ENCODE results near the gene GATA2.

GATA2 gene

DNA sequence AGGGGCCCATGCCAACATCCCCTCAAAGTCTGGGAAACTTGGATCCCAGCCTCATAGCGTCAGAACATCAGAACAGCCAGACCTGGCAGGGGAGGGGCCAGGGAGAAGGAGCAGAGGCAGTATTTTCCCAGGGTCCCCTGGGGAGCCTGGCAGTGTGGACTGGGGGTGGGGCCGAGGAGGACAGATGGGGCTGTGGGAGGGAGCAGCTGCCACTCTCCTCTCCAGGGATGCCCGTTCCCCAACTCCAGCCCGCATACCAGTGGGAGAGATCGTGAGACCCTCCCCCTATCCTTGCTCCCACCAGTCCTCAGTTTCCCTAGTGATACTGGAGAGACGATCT lies 19.9 kb downstream of the GATA2 start:
- DNase-seq (ENCODE audit: low spot score): no peak

DNA sequence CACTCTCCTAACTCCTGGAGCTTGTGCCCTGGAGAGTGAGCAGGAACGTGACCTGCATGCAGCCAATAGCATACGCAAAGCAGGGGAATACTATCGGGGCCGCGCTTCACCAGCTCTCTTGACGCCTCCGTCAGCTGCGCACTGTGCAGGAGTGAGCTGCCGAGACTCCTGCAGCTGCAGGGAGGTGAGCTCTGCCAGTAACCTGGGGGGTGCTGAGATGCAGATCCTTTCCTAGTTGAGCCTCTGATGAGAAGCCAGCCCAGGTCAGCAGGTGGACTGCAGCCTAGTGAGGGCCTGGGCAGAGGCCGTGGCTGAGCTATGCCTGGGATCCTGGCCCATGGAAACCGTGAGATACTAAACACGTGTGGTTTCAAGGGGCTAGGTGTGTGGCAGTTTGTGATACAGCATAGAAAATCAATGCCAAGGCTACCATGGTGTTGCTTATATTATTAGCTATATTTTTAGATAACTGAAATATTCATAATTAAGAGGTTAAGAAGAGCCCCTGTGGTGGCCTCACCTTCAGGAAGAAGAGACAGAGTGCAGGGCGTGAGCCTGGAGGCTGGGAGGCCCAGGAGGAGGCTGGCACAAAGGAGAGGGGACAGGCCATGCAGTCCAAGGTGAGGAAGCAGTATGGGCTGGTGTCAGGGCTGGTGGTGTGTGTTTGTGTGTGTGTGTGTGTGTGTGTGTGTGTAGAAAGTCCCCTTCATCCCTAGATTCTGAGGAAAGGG lies 20.4 kb downstream of the GATA2 start:
- no peak for DNase-seq (ENCODE audit: low spot score)

DNA sequence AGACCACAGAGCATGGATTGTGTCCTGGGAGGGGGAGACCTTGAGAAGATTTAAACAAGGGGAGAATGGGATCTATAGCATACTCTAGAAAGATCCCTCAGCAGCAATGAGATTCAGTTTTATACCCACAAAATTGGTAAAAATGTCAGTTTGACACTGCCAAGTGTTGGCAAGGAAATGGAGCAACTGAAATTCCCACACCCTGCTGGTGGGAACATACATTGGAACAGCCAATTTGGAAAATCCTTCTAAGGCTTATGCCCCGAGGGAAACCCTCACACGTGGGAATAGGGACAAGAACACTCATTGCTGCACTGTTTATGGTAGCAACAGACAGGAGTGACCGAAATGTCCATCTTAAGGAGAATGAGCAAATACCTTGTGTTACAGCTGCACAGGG lies 21.3 kb downstream of the GATA2 start:
- DNase-seq (ENCODE audit: low spot score): no peak

DNA sequence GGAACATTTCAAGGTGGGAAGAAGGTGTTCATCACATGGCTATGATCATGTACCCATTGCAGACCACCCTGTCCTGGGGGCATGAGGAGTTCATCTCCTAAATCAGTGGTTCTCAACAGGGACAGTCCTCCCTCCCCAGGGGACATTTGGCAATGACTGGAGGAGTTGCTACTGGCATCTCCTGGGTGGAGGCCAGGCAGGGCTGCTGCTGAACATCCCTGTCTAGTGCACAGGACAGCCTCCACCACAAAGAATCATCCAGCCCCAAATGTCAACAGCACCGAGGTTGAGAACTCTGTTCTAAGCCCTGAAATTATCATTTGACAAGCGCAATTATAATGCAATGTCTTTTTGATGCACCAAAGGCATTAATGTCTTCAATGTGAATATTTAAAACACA lies 21.9 kb downstream of the GATA2 start:
- DNase-seq (ENCODE audit: low spot score): no peak

DNA sequence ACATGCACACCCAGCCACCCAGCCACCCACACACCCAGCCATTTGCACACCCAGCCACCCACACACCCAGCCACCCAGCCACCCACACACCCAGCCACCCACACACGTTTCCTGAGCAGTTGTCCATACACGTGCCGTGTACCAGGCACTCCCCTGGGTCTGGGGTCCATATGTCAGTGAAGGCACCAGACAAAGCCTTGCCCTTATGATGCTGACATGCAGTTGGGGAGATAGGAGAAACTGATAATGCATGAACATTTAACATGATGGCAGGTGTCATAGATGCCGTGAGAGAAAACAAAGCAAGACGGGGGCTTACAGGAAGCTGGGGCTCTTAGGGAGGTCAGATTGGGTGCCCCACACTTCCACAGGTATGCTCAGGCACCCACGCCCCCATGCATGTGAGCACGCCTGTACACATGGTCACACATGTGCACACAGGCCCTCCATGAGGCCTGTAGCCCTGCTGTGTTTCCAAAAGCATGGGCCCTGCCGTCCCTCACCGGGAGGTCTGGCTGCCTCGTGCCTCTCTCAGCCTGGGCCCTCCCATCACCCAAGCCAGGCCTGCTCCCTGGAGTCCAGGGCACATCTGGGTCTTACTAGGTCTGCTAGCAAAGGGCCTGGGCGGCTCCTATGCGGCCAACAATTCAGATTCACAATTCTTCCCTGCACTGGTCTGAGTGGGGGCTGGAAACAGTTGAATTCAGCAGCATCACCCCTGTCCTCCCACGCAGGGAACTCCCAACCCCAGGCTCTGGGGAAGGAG lies 22.7 kb downstream of the GATA2 start:
- DNase-seq (ENCODE audit: low spot score): no peak

DNA sequence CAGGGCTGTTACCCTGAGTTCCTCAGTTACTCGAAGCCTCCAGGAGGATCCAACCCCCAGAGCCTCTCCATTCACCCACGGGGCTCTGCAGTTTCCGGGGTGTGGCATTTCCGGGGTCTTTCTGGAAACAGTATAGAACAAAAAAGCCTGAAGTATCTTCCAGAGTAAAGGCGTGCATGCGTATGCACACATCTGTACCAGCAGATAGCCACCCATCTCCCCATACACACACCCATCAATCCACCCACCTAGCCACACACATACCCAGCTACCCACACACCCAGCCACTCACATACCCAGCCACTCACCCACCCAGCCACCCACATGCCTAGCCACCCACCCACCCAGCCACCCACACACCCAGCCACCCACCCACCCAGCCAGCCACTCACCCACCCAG lies 23.4 kb downstream of the GATA2 start:
- no peak for DNase-seq (ENCODE audit: low spot score)

DNA sequence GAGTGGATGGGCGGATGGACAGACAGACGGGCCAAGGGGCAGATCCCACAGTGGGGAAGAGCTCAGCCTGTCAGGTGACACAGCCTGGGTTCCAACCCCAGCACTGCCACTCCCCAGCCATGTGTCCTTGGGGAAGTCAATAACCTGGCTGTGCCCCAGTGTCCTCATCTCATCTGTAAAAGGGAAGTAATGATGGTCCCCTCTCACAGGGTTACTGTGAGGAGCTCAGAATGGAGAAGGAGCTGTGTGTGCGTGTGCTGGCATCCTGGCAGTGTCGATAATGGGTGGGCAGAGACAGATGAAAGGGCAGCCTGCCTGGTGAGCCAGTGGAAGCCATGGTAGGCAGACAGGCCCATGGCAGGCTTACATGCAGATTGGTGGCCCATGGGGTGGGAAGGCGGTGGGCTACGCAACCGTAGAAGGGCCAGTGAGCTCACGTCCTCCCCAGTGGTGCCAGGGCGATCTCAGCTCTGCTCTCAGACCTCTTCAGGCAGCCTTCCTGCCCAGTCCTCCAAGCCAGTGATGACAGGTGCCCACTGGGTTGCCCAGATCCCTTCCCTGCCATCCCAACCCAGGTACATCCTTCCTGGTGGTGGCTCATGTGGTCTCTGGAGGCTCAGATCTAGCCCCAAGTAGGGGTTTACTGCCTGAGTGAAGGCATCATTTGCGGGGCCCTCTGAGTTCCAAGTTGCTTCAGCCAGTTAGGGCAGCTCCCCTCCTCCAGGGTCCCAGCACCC lies 24.0 kb downstream of the GATA2 start:
- no peak for DNase-seq (ENCODE audit: low spot score)

DNA sequence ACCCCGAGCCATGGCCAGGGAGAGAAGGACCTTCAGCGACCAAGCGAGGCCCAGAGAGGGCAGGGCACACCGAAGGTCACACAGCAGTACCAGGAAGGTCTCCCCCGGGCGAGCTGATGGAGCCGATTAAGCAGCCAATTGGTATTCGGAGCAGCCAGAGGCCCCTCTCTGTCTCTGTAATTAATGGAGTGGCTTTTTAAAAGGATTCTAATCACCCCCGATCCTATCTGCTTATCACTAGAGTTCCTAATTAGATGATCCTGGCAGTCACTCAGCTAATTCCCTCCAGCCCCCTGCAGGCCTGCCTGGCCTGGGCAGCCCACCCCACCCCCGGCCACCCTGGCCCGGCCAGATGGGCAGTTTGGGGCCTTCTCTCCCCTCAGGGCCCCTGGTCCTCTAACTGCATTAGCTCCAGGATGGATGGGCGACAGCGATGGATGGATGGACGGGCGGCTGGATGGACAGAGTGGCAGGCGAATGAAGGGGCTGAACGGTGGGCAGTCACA lies 24.7 kb downstream of the GATA2 start:
- DNase-seq (ENCODE audit: low spot score): no peak

DNA sequence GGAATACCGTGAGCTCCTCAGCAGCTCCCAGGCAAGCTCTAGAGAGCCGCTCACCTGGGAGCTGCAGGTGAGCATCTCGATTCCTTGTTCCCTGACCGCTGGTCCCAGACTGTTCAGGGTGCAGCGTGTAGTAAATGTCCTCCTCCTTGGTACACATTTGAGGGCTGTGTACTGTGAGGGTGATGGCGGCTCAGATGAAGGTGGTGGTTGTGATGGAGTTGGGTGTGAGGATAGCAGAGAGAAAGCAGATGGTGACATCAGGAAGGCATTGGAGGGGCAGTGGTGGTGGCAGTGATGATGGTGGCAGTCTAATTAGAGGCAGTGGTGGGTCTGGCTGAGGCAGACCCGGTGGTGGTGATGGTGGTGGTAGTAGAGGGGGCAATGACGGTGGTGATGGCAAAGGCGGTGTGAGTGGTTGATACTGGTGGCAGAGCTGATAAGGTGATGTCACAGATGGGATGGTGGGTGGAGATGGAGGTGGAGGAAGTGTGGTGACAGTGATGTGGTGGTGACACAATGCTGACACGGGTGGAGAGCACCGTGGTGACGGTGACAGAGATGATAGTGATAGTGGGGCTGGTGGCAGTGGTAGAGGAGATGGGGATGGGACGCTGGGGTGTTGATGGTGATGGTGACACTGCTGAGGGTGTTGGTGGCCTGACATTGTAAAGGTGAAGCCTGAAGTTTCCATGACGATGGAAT lies 26.0 kb downstream of the GATA2 start, which contains the start of gene DNAJB8:
TSS of gene DNAJB8 (minus strand) at position 51 of the 702 bp plus-strand sequence. CDS start 3,645 bp downstream, outside the sequence.
- DNase-seq (ENCODE audit: low spot score): no peak

DNA sequence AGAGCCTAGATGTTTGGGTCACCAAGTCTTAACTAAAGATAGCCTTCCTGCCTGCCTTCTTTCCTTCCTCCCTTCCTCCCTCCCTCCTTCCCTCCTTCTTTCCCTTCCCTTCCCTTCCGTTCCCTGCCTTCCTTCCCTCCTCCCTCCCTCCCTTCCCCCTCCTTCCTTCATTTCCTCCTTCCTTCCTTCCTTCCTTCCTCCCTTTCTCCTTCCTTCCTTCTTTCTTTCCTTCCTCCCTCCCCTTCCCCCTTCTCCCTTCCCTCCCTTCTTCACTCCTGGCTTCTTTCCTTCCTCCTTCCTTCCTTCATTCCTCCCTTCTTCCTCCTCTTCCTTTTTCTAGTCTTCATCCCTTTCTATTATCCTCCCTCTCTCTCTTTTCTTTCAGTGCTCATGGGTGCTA lies 28.3 kb downstream of the GATA2 start:
- DNase-seq (ENCODE audit: low spot score): no peak

DNA sequence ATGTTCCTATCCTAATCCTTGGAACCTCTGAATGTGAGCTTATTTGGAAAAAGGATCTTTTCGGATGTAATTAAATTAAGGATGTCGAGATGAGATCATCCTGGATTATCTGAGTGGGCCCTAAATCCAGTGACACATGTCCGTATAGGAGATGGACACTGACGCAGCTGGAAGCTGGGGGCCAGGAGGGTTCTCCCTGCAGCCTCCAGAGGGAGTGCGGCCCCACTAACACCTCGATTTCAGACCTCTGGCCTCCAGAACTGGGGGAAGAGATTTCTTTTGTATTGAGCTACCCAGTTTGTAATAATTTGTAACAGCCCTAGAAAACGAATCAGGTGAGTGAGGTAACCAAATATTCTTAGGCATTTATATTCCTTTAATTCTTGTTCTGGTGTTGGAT lies 28.8 kb downstream of the GATA2 start:
- no peak for DNase-seq (ENCODE audit: low spot score)

DNA sequence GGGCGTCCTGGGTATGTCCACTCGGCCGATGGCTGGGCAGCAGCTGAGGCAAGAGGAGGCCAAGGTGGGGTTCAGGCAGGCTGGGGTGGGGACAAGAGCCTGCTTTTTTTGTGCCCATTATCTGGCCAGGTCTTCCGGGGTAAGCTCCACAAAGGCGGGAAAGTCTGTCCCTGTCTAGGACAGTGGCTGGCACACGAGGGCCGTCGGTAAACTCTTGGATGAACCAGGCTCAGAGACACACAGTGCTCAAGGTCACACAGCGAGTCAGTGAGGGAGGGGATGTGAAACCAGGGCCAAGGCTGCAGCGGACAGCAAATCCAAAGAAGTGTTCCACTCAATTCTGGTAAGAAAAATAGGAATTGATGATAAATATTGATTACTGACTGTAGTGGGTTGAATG lies 29.2 kb downstream of the GATA2 start:
- DNase-seq (ENCODE audit: low spot score): no peak

DNA sequence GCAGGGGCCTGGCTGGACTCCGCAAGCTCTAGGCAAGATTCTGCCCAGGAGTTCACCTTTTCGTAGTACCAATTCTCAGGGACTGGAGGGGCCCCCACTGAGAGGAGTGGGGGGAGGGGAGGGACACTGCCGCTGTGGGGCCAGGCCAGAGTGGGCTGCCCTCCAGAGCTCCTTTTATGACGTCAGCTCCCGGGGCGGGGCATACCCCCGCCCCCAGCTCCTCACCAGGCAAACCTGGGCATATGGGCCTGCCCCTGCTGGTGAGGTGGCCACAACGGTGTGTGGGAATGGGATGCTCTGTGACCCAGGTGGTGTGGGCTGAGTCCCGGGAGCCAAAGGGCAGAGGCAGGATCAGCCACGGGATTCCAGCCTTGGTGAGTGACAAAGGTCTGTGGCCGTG lies 29.6 kb downstream of the GATA2 start:
- no peak for DNase-seq (ENCODE audit: low spot score)

DNA sequence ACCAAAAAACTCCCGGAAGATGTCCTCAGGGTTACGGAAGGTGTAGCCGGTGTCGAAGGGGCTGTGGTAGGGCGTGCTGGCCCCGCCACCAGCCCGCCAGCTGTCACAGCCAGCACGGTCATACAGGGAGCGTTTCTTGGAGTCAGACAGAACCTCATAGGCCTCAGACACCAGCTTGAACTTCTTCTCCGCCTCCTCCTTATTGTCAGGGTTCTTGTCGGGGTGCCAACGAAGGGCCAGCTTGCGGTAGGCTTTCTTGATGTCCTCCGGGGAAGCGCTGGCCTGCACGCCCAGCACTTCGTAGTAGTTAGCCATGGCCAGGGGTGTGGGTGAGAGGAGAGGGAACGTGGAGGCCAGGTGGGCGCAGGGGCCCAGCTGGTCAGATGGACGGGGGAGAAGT lies 30.1 kb downstream of the GATA2 start:
- no peak for DNase-seq (ENCODE audit: low spot score)

DNA sequence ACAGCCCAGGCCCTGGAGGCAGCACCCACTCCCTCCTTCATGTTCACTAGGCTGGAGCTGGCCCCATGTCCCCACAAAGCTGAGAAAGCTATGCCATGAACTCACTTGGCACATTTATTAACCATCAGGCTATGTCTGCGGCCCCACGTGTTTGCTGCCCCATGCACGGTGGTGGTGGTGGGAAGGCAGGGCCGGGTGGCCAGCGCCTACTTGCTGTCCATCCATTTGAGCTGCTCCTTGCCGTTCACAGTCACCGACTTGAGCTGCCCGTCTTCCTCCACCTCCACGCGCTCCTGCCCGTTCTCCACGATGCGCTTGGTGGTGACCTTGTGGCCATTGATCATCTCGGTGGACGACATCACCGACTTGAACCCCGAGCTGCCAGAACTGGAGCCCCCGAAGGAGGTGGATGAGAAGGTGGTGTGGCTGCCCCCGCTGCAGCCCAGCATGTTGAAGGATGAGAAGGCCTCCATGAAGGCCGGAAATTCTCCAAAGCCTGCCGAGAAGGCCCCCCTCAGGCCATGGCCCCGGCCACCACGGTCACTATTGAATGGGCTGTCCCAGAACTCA lies 30.6 kb downstream of the GATA2 start:
- DNase-seq (ENCODE audit: low spot score): no peak

DNA sequence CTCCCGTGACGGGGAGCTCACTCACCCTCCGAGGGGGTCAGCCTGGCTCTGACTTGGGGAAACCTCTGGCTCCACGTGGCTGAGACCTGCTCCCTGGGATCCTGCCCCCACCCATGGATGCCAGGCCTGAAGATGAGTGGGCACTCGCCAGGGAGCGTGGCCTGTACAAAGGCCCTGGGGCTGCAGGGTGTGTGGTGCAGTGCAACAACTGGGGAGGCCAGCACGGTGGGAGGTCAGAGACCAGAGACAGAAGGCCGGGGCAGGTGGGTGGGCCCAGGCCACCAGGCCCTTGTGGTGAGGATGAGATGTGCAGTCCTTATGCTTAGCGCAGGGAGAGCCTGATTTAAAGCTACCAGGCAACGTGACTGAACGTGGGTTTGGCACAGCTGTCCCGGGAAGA lies 31.3 kb downstream of the GATA2 start:
- DNase-seq (ENCODE audit: low spot score): no peak

DNA sequence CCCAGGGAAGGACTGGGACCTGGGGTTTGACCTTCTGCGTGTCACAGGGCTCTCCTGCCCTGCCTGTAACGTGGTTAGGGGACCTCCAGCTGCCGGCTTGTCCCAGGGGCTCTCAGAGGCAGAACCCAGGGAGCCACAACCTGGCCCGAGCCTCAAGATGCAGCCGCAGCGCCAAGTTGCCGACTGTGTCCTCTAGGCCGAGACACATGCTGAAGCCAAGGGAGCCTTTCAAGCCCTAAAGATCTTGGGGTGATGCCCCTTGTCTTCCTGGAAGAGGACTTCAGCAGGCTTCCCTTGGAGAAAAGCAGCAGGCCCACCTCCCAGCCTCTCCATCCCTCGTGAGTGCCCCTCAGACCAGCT lies 33.6 kb downstream of the GATA2 start:
- no peak for DNase-seq (ENCODE audit: low spot score)

DNA sequence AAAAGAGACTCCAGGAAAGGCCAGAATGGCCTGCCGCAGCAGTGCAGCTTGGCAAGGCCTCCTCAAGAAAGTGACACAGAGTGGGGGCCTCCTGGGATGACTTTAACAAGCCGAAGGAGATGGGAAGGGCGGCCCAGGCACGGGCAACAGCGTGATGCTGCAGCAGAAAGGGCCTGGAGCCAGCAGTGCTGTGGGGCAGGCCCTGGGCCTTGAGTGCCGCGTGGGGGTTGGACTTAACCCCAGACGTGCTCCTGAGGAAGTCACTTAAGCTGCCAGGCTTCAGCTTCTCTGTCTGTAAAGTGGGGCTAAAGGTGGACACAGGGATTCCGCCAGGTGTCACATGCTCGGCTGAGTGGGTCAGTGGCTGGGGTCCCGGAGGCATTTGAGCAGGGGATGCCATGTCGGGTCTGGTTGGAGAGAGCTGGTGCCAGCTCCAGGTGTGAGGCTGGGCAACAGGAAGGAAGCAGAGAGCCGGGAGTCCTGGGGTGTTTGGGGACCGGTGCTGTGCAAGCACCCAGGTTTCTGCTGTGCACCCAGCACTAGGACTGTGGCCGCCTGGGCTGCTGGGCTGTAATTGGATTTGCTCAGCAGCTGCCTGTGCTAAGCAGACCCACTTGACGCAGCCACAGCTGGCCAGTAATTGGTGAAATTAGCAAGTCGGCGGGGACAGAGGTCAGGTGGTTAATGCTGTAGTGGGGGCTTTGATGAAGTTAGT lies 34.1 kb downstream of the GATA2 start:
- DNase-seq (ENCODE audit: low spot score): no peak

DNA sequence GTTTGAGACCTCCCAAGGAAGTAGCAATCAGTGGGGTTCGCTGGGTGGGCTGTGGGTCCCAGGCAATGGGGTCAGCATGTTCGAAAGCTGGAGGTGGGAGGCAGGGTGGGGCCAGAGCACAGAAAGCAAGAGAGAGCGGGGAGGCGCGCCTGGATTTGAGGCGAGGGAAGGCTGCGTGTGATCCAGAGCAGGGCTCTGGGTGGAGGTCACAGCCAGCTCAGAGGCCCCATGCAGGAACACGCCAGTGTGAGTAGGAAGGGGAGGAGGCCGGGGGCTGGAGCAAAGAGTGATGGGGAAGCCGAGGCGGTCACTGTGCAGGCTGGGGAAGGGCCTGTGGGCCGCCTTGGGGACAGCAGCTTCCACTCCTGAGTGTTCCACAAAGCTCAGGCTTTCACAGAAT lies 35.1 kb downstream of the GATA2 start:
- no peak for DNase-seq (ENCODE audit: low spot score)

DNA sequence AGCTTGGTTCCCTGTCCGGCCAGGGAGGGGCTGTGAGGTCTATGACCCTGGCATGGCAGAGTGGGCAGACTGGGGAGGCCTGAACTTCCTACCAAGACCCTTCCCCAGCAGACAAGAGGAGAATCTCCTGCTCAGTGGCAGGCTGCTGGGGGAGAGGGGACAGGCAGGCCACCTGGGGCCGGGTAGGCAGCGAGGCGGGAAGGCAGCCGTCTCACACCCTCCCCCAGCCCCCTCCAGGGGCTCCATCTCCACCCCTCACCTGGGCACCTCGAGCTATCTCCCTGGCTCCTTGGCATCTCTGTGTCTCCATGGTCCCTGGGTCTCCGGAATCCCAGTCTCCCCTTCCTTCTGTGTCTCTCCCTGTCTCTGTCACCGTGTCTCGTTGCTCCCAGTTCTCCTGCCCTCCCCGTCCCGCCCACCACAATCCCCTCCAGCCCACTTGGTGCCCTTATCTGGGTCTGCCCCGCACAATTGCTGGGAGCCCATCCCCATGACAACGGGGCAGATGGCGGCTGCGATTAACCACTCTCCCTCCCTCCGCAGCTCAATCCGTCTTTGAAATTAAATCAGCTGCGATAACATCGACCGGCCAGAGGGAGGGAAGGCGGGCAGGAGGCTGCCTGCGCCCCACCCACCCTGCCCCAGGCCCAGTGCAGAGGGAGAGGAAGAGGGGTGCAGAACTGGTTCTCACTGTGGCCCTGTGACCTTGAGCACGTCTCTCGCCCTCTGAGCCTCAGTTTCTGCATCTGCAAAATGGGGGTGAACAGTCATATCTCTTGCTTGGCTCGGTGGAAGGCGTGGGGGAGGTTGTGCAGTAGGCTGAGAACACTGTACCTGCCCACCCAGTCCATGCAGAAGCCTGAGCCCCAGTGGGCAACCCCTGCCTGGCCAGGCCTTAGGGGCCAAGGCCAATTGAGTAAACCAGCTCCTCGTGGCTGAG lies 36.0 kb downstream of the GATA2 start:
- no peak for DNase-seq (ENCODE audit: low spot score)

All from Ammon's horn (tissue), 1 donor.